GM12878 (cell line): Measurements from ENCODE around the gene CTIF. TPM values are rescaled to one million over a fixed set of nuclear protein-coding genes. Genes with fewer than 3 reads are reported as not detected.

Experiments used
- CBX3 ChIP-seq: fragments of 200-600 bp; sonication (generic); IDR thresholded peaks from 2 replicates; pipeline ENCODE4 v1.6.1; 2016; ENCODE audit warnings: low read depth, borderline replicate concordance
- CHD2 ChIP-seq: IDR thresholded peaks from 2 replicates; pipeline ENCODE4 v1.6.1; 2011; ENCODE audit warnings: low read depth, low read length, improper control_type of control experiment, borderline replicate concordance
- E2F8 ChIP-seq: fragments of 450-650 bp; IDR thresholded peaks from 2 replicates; pipeline ENCODE4 v1.6.1; 2018; ENCODE audit warnings: mild to moderate bottlenecking, low read depth, moderate library complexity; ENCODE audit not compliant: partially characterized antibody
- EED ChIP-seq: sonication (generic); IDR thresholded peaks from 2 replicates; pipeline ENCODE4 v1.6.1; 2016; ENCODE audit warnings: antibody characterized with exemption, low read depth
- ESRRA ChIP-seq: IDR thresholded peaks from 2 replicates; pipeline ENCODE4 v1.6.1; 2012; ENCODE audit warnings: mild to moderate bottlenecking, low read length, improper control_type of control experiment
- IKZF2 ChIP-seq, 2 experiments: fragments of 450-650 bp; IDR thresholded peaks; 2 replicates each; pipeline ENCODE4 v1.6.1; 2017; ENCODE audit warnings: mild to moderate bottlenecking in 2 of 2, moderate library complexity in 2 of 2
- IRF3 ChIP-seq: fragments of 450-650 bp; IDR thresholded peaks from 2 replicates; pipeline ENCODE4 v1.6.1; 2014; ENCODE audit warnings: mild to moderate bottlenecking
- KAT2A ChIP-seq: conservative IDR thresholded peaks from 2 replicates; pipeline ENCODE4 v1.6.1; 2011; ENCODE audit warnings: low read depth, low read length; ENCODE audit not compliant: control insufficient read depth
- MTA3 ChIP-seq: IDR thresholded peaks from 2 replicates; pipeline ENCODE4 v1.6.1; 2012; ENCODE audit warnings: low read length, inconsistent platforms, borderline replicate concordance
- SPI1 ChIP-seq: IDR thresholded peaks from 2 replicates; pipeline ENCODE4 v1.6.1; 2011; ENCODE audit warnings: low read depth, mild to moderate bottlenecking, low read length, moderate library complexity, borderline replicate concordance; ENCODE audit not compliant: insufficient read depth
- STAT1 ChIP-seq: fragments of 450-650 bp; conservative IDR thresholded peaks from 2 replicates; pipeline ENCODE4 v1.6.1; 2014; ENCODE audit warnings: antibody characterized with exemption, mild to moderate bottlenecking
- TCF12 ChIP-seq: IDR thresholded peaks from 2 replicates; pipeline ENCODE4 v1.6.1; 2011; ENCODE audit warnings: low read depth, mild to moderate bottlenecking, low read length
- polyA plus RNA-seq, 11 experiments: library from polyadenylated mRNA; depleted of rRNA in 4 of 11; unstranded in 6 of 11; stranded (reverse) in 5 of 11; fragments of >200 nt; fragmentation: Nextera tagmentation in 4 of 11; fragmentation: Illumina TruSeq in 1 of 11; extraction: Ambion mirVana in 4 of 11; extraction: Trizol in 1 of 11; gene quantifications; 1 replicate in 1 of 11; 2 replicates in 10 of 11; pipeline versions ENCODE4 v1.2.1 to v1.2.3, GENCODE V29; 2011 to 2016; ENCODE audit warnings: inconsistent platforms in 2 of 11, missing spikeins in 2 of 11, low read depth in 1 of 11
- total RNA-seq, 4 experiments: library from RNA; depleted of rRNA in 3 of 4; stranded (reverse); fragments of >200 nt in 3 of 4; fragmentation: Illumina TruSeq in 1 of 4; extraction: Trizol in 1 of 4; gene quantifications; 2 replicates each; pipeline versions ENCODE4 v1.2.1 to v1.2.3, GENCODE V29; 2013 to 2021
- TF ChIP-seq, protein P1 (sequence below): fragments of 450-650 bp; conservative IDR thresholded peaks from 2 replicates; pipeline ENCODE4 v1.6.1; 2017; ENCODE audit warnings: mild to moderate bottlenecking, moderate library complexity

Gene CTIF
- total and polyA plus RNA-seq, 10 of the 15 experiments (the other 5 are each of a cell fraction or from before 2014, with no cell fraction given) = 0.06 to 11.6 (median 2.5) TPM

DNA sequence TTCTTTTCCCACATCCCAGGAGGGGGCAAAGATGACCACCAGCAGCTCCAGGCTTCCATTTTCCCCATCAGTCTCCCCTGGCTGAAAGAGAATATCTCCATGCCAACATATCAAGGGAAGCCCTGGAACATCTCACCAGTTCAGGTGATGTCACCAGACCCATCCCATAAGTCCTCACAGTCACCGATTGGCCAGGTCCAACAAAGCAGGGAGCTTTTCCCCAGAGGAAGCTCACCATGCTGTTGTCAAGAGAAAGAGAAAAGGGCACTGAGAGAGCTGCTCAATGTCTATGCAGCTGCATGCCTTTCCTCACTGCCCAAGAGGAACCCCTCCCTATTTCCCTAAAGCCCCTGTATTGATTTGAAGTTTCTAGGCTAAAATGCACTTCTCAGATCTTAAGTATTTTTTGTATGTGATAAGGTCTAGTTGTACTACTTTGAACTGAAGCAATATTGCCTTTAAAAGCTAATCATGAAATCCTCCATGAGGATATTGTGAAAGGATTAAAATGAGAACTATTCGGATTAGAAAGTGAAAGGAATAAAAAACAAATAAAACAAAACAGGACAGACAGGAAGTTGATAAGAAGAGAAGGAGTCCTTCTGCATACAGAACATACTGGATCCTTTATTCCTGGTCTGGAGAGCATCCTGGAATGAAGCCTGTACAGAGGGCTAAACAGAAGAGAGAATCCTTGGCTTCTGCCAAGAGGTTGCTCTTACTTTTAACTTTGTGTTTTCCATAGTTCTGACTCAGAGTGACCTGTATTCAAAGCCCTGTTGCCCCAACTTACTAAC lies 45.2 kb upstream of the CTIF start (continued):
- TF ChIP-seq IRF3 (no peak), E2F8 (no peak), EED (no peak), KAT2A (no peak), STAT1 (no peak), MTA3 (no peak), IKZF2 (IDR thresholded peaks at IDR 0.05) (no peak), ESRRA (no peak), TCF12 (no peak), CHD2 (no peak), SPI1 (no peak), CBX3 (no peak)
- TF ChIP-seq, protein P1, sequence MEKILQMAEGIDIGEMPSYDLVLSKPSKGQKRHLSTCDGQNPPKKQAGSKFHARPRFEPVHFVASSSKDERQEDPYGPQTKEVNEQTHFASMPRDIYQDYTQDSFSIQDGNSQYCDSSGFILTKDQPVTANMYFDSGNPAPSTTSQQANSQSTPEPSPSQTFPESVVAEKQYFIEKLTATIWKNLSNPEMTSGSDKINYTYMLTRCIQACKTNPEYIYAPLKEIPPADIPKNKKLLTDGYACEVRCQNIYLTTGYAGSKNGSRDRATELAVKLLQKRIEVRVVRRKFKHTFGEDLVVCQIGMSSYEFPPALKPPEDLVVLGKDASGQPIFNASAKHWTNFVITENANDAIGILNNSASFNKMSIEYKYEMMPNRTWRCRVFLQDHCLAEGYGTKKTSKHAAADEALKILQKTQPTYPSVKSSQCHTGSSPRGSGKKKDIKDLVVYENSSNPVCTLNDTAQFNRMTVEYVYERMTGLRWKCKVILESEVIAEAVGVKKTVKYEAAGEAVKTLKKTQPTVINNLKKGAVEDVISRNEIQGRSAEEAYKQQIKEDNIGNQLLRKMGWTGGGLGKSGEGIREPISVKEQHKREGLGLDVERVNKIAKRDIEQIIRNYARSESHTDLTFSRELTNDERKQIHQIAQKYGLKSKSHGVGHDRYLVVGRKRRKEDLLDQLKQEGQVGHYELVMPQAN = no peak
